Peyer's patch (tissue), 4 donors: ENCODE measurements around the gene PHC2. TPM values are rescaled to one million over a fixed set of nuclear protein-coding genes. Genes with fewer than 3 reads are reported as not detected.

Source experiments
- DNase-seq, 3 donors: peaks; one replicate each; pipeline ENCODE4 v3.0.0-alpha.2; 2017 to 2019
- H3K27ac ChIP-seq, 4 donors: fragments of 200-600 bp; sonication (generic); one replicate each; pipeline ENCODE4 v1.5.1; 2016 to 2019
- H3K27me3 ChIP-seq, 2 donors: fragments of 200-600 bp; sonication (generic); one replicate each; pipeline ENCODE4 v1.5.1; 2019
- H3K36me3 ChIP-seq, 3 donors: fragments of 200-600 bp; sonication (generic); one replicate each; pipeline ENCODE4 v1.5.1; 2016 to 2019
- H3K4me1 ChIP-seq, 4 donors: fragments of 200-600 bp; sonication (generic); one replicate each; pipeline ENCODE4 v1.5.1; 2016 to 2019
- H3K4me3 ChIP-seq, 4 donors: fragments of 200-600 bp; sonication (generic); 1 replicate in 3 of 4; 2 replicates in 1 of 4; pipeline ENCODE4 v1.5.1; 2016 to 2019; ENCODE audit warnings: mild to moderate bottlenecking in 1 of 4
- H3K9me3 ChIP-seq, 4 donors: fragments of 200-600 bp; sonication (generic); one replicate each; pipeline ENCODE4 v1.5.1; 2016 to 2019; ENCODE audit warnings: mild to moderate bottlenecking in 1 of 4
- POLR2A ChIP-seq, 2 donors: fragments of 450-650 bp; IDR thresholded peaks; one replicate each; pipeline ENCODE4 v1.5.1; 2017; ENCODE audit warnings: antibody characterized with exemption in 2 of 2, mild to moderate bottlenecking in 2 of 2, moderate library complexity in 2 of 2
- total RNA-seq, 4 donors: library from RNA; depleted of rRNA; stranded (reverse); fragments of >200 nt; gene quantifications; one replicate each; pipeline ENCODE4 v1.1.0, GENCODE V29; 2016
- TF ChIP-seq, protein P1 (sequence below), 6 experiments: fragments of 450-650 bp in 4 of 6; fragments of 200-600 bp in 2 of 6; sonication (generic) in 1 of 6; IDR thresholded peaks; one replicate each; pipeline ENCODE4 v1.5.1; 2017 to 2019; ENCODE audit warnings: antibody characterized with exemption in 6 of 6, mild to moderate bottlenecking in 3 of 6, moderate library complexity in 1 of 6

Gene PHC2
- total RNA-seq, 4 donors from 2014 or later = 50.3 to 71.1 (median 65.9) TPM

DNA sequence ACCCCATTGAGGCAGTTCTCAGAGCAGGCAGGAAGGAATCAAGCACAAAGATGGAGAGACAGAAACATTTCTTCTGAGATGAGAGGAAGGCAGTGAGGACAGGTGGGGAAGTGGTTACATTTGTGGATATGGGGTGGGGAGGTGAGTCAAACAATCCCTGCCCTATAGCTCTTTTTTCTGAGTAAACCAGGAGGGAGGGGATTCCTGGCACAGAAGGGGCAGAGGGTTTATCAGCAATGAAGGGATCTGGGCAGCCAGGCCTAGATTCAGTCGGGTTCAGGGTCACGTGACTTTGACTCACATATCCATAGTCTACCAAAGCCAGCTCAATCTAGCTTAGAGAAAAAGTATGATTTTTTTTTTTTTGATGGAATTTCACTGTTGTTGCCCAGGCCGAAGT lies 15.7 kb upstream of the PHC2 start:
- Histone ChIP-seq H3K27ac (no peak overlapping the region), H3K27me3 (no peaks in the 10 kb centered on the region), H3K4me1 (no peaks in the 10 kb centered on the region), H3K9me3 (no peaks in the 10 kb centered on the region), H3K36me3 (no peaks in the 10 kb centered on the region), H3K4me3 (no peak overlapping the region)
- no peak for DNase-seq
- no peak for TF ChIP-seq POLR2A (IDR thresholded peaks at IDR 0.05)
- TF ChIP-seq, protein P1, sequence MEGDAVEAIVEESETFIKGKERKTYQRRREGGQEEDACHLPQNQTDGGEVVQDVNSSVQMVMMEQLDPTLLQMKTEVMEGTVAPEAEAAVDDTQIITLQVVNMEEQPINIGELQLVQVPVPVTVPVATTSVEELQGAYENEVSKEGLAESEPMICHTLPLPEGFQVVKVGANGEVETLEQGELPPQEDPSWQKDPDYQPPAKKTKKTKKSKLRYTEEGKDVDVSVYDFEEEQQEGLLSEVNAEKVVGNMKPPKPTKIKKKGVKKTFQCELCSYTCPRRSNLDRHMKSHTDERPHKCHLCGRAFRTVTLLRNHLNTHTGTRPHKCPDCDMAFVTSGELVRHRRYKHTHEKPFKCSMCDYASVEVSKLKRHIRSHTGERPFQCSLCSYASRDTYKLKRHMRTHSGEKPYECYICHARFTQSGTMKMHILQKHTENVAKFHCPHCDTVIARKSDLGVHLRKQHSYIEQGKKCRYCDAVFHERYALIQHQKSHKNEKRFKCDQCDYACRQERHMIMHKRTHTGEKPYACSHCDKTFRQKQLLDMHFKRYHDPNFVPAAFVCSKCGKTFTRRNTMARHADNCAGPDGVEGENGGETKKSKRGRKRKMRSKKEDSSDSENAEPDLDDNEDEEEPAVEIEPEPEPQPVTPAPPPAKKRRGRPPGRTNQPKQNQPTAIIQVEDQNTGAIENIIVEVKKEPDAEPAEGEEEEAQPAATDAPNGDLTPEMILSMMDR (IDR thresholded peaks at IDR 0.05) = no peak

DNA sequence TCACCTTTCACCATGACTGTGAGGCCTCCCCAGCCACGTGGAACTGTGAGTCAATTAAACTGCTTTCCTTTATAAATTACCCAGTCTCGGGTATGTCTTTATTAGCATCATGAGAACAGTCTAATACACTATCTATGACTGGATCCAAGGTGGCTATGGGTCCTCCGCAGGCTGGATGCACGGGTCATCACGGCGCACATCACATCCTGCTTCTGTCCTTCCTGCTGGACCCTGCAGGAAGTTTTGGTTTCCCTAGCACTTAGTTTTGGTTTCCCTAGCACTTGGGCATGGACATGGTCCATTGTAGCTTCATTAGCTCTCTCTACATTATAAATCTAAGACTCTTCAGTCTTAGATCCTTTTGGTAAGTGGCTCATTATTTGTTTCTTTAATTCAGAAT lies 14.2 kb upstream of the PHC2 start:
- Histone ChIP-seq H3K27me3 (no peaks in the 10 kb centered on the region), H3K9me3 (no peaks in the 10 kb centered on the region), H3K27ac (no peak overlapping the region), H3K4me3 (no peak overlapping the region), H3K36me3 (no peaks in the 10 kb centered on the region), H3K4me1 (no peaks in the 10 kb centered on the region)
- DNase-seq = no peak
- TF ChIP-seq POLR2A (IDR thresholded peaks at IDR 0.05) = no peak
- TF ChIP-seq, protein P1 (IDR thresholded peaks at IDR 0.05) = no peak

DNA sequence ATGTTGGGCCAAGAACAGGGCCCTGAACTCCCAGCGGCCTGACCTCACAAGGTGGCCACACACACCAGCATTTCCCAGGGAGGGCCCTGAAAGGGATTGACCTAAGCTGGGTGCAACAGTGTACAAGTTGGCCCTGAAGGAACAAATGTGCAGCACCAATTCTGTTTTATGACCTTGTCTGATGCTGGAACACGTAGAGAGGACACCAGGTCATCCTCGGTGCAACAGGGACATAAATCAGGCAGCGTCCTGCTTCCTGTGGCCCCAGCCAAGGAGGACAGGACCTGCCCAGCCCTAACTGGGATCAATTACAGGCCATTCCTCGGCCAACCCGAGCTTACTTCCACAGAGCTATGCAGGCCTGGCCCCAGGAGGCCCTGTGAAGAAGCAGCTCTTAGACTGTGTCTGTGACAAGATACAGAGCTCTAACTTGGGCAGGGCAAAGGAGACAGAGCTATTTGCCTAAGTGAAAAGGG lies 12.8 kb upstream of the PHC2 start:
- no peaks in the 10 kb centered on the region for H3K36me3 ChIP-seq
- H3K27ac ChIP-seq = no peak overlapping the region
- no peak overlapping the region for H3K4me3 ChIP-seq
- no peak for DNase-seq
- H3K9me3 ChIP-seq = no peaks in the 10 kb centered on the region
- H3K4me1 ChIP-seq = no peaks in the 10 kb centered on the region
- TF ChIP-seq POLR2A (IDR thresholded peaks at IDR 0.05) = no peak
- TF ChIP-seq, protein P1 (IDR thresholded peaks at IDR 0.05) = no peak
- no peaks in the 10 kb centered on the region for H3K27me3 ChIP-seq

DNA sequence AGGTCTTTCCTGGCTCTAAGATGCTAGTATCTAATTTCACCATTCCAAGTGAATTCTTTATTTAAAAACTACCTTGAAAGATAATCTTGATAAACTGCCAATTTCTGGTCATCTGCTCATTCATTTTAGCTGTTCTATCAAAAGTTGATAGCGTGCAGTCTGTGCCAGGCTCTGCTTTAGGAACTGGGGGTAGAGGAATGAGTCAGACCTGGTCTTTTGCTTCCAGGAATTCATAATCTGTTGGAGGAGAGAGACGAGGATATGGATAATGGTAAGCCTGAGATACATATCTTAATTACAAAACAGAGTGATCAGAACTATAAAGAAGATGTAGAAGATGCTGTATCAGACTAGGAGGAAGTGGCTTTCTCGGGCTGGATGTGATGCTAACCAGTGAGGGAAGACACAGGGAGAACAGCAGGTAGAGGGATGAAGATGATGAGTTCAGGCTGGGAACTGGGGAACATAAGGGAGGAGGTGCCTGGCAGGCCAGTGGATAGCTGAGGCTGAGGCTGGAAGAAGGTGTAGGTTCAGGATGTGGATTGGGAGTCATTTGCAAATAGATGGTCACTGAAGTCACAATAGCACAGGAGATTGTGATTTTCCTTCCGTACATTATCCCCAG lies 12.3 kb upstream of the PHC2 start:
- DNase-seq = no peak
- TF ChIP-seq, protein P1 (IDR thresholded peaks at IDR 0.05) = no peak
- no peak for TF ChIP-seq POLR2A (IDR thresholded peaks at IDR 0.05)
- Histone ChIP-seq H3K9me3 (no peaks in the 10 kb centered on the region), H3K27ac (no peak overlapping the region), H3K36me3 (no peaks in the 10 kb centered on the region), H3K27me3 (no peaks in the 10 kb centered on the region), H3K4me3 (no peak overlapping the region), H3K4me1 (no peaks in the 10 kb centered on the region)

DNA sequence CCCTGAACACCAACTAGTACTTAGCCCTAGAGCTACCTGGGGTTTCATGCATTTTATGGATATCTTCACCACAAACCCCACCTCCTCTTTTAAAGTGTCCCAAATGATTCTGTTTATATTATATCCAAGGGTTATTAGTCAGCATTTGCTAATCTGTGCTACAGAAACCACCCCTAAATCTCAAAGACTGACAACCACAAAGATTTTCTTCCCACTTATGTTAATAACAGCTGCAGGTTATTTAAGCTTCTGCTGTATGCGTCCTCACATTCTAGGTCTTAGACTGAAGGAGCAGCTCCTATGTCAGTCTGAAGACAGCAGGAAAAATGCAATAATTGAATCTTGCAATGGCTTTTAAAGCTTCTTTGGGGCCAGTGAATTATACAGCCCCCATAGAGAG lies 11.2 kb upstream of the PHC2 start:
- TF ChIP-seq POLR2A (IDR thresholded peaks at IDR 0.05) = no peak
- TF ChIP-seq, protein P1 (IDR thresholded peaks at IDR 0.05) = no peak
- no peak overlapping the region for H3K4me3 ChIP-seq

More for the DNA sequence above, 11.2 kb upstream of the PHC2 start:
- Histone ChIP-seq H3K36me3 (no peaks in the 10 kb centered on the region), H3K9me3 (no peaks in the 10 kb centered on the region), H3K27me3 (no peaks in the 10 kb centered on the region), H3K27ac (no peak overlapping the region), H3K4me1 (no peaks in the 10 kb centered on the region)
- no peak for DNase-seq
